Spinal cord (tissue), 10 donors: Measurements from ENCODE around the gene ARID3A. TPM values are rescaled to one million over a fixed set of nuclear protein-coding genes. Genes with fewer than 3 reads are reported as not detected.
A peak's percentile ranks its signal among the peaks of the same experiment; 100 is the strongest.
"Not testable (repeated sequence)": the region's sequence is repeated elsewhere in the genome, so short reads cannot be mapped to it uniquely, and the experiment has no call there.

Experiments used
- DNase-seq, 6 donors: peaks; one replicate each; pipeline versions ENCODE4 v3.0.0 to v3.0.0-alpha.2; 2013 to 2015; ENCODE audit warnings: low spot score in 6 of 6, low read depth in 4 of 6
- H3K27ac ChIP-seq: one replicate; pipeline ENCODE4 v1.5.1; 2013; ENCODE audit warnings: low read depth, low read length, control low read depth
- H3K27me3 ChIP-seq: one replicate; pipeline ENCODE4 v1.6.1; 2013; ENCODE audit warnings: low read length; ENCODE audit not compliant: control insufficient read depth, insufficient read depth
- H3K36me3 ChIP-seq: one replicate; pipeline ENCODE4 v1.6.1; 2013; ENCODE audit warnings: low read length; ENCODE audit not compliant: control insufficient read depth, insufficient read depth
- H3K4me1 ChIP-seq: one replicate; pipeline ENCODE4 v1.6.1; 2013; ENCODE audit warnings: low read length; ENCODE audit not compliant: control insufficient read depth, insufficient read depth
- H3K4me3 ChIP-seq: one replicate; pipeline ENCODE4 v1.5.1; 2013; ENCODE audit warnings: low read depth, low read length, control low read depth
- H3K9me3 ChIP-seq: one replicate; pipeline ENCODE4 v1.6.1; 2013; ENCODE audit warnings: low read length; ENCODE audit not compliant: control insufficient read depth, insufficient read depth
- WGBS: methylation state at CpG from one replicate; pipeline ENCODE4 v1.1.5; 2013; ENCODE audit warnings: missing lambda C conversion rate; ENCODE audit not compliant: insufficient coverage; 5-methylcytosine and 5-hydroxymethylcytosine counted together
- polyA plus RNA-seq, 2 donors: library from polyadenylated mRNA; unstranded; fragments of 120-200 nt; gene quantifications; one replicate each; pipeline ENCODE4 v1.2.1, GENCODE V29; 2013; ENCODE audit not compliant: insufficient read length in 2 of 2
- small RNA-seq: library from RNA; depleted of rRNA; stranded (forward); fragments of <200 nt; gene quantifications from one replicate; pipeline ENCODE3, GENCODE V24; 2014; ENCODE audit warnings: low replicate concordance
- total RNA-seq, 2 donors: library from RNA; depleted of rRNA in 1 of 2; stranded (reverse); fragments of 120-200 nt in 1 of 2; fragments of >200 nt in 1 of 2; gene quantifications; one replicate each; pipeline versions ENCODE4 v1.2.3 to v1.2.4, GENCODE V29; 2013 to 2014
- donor health status: healthy.

The ARID3A gene
- total and polyA plus RNA-seq, 4 donors, result 4.8 to 14.8 (median 8.9) TPM

DNA sequence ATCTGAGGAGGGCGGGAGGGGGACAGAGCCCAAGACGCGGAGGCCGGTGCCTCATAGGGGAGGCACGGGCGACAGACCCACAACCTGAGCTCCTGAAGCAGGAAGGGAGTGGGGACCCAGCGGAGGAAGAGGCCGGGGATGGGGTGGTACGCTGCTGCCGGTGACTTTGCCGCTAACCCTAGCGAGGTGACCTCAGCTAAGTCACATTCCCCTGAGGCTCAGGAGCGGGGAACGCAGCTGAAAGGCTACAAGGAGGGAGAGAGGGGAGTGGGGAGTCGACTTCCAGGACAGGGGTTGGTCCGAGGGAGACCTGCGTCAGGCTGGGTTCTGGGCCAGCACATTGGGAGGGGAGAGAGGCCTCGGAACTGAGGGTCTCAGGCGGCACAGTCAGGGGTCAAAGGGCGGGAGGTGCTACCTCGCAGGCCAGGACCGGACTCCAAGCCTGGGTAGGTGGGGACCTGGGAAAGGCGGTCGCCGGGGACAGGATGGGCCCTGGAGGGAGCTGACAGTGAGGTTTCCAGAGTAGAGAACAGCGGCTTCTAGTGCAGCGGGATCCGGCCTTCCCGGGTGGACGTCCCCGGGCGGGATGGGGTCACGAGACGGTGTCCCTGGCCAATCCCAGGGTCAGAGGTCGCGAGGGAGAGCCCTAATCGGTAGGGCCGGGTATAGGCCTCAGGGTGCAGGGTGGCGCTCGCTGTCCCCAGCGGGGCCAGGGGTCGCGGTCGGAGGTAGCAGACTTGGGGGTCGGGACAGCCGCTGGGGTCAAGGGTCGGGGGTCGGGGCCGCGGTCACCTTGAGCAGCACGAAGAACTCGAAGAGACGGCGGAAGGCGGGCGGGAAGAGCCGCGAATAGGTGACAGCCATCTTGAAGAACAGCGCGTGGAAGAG, 94.4 kb downstream of the ARID3A start:
- Histone ChIP-seq H3K9me3 (no peaks in the 10 kb centered on the region), H3K36me3 (peaks cover 46% of the 10 kb centered on the region), H3K4me3 (peak overlapping the region; percentile 83), H3K27me3 (no peaks in the 10 kb centered on the region), H3K4me1 (peaks cover 57% of the 10 kb centered on the region), H3K27ac (peak overlapping the region; percentile 40)
- no peak for DNase-seq
- WGBS, result 4% methylated on average over 59 of the region's 60 CpGs

DNA sequence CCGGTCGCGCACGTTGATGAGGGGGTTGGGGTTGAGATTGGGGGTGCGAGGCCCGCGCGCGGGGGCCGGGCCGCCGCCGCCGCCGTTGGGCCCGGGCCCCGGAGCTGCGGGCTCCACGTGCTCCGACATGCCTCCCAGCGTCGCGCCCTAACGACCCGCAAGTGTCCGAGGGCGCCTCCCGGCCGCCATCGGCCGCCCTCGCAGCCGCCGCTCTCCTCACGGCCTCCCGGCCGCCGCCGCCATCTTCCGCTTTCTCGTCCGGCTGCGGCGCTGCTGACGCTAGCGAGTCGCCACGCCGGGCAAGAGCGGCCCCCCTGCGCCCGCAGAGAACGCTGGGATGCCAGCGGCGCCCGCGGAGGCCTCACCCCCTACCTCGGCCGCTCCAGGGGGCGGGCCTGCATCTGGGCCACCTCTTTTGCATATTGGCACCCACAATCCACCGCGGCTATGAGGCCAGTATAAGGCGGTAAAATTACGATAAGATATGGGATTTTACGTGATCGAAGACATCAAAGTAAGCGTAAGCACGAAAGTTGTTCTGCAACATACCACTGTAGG, 95.1 kb downstream of the ARID3A start, which contains the start of gene TMEM259:
Gene TMEM259 (minus strand): TSS at position 256 of the 558 bp plus-strand sequence. CDS start 127 bp downstream, at position 129.
- H3K27ac ChIP-seq, result peak within 1 kb of the TSS; percentile 95
- peak; percentile 96 to 99 (median 98) for DNase-seq
- peaks cover 4% of the 10 kb centered on the region for H3K27me3 ChIP-seq
- H3K36me3 ChIP-seq, result peaks cover 39% of the 10 kb centered on the region
- no peaks in the 10 kb centered on the region for H3K9me3 ChIP-seq
- H3K4me3 ChIP-seq, result peak within 1 kb of the TSS; percentile 83
- under 1% methylated on average over 53 of the region's 68 CpGs for WGBS
- peaks cover 53% of the 10 kb centered on the region for H3K4me1 ChIP-seq

DNA sequence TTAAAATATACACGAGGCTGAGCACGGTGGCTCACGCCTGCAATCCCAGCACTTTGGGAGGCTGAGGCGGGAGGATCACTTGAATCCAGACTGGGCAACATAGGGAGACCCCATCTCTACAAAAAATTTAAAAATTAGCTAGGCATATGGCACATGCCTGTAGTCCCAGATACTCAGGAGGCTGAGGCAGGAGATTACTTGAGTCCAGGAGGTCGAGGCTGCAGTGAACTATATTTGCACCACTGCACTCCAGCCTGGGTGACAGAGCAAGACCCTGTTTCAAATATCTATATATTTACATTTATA, 98.0 kb downstream of the ARID3A start:
- H3K9me3 ChIP-seq, DNase-seq, H3K4me3 ChIP-seq, H3K27ac ChIP-seq: not testable (repeated sequence)
- Histone ChIP-seq H3K36me3 (peaks cover 16% of the 10 kb centered on the region), H3K4me1 (peaks cover 53% of the 10 kb centered on the region), H3K27me3 (peaks cover 22% of the 10 kb centered on the region)
- WGBS, result 100% methylated on average over 3 of the region's 5 CpGs

DNA sequence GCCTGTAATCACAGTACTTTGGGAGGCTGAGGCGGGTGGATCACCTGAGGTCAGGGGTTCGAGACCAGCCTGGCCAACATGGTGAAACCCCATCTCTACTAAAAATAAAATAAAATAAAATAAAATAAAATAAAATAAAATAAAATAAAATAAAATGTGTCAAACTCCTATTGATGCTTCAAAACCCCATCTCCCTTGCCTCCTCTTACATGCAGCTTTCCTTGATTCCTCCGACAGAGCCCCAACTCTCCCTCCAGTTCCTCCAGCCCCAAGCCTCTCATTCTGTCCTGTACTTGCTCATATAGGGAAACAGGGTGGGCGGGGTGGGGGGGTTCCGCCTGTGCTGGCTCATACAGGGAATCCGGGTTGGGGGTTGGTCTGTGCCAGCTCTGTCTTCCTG, 99.2 kb downstream of the ARID3A start:
- H3K36me3 ChIP-seq, H3K27ac ChIP-seq, H3K9me3 ChIP-seq, H3K4me3 ChIP-seq, DNase-seq: not testable (repeated sequence)
- H3K4me1 ChIP-seq, result peaks cover 41% of the 10 kb centered on the region
- 83% methylated on average over 1 of the region's 6 CpGs for WGBS
- peaks cover 22% of the 10 kb centered on the region for H3K27me3 ChIP-seq

Small RNA genes lying within 50 kb of the gene (small RNA-seq; reads per million reads assigned to genes)
- gene RNU6-2 (0.32 reads per million, percentile 32 among the genes with 10 or more reads in this experiment), gene RNU6-9 (0.24 reads per million, percentile 16 among the genes with 10 or more reads in this experiment)

Other genes with a start within 250 kb of the ARID3A start
- gene FSTL3, start 249.6 kb upstream of the ARID3A start, total RNA-seq, result 10 to 100 TPM; 11.5 to 32.1 TPM
- gene FSTL3, start 249.6 kb upstream of the ARID3A start, polyA plus RNA-seq, result 10 to 100 TPM; 11.3 to 18.5 TPM
- 1 to 10 TPM in 1 of 2 donors, under 1 TPM in 1; 0.33 to 1.1 TPM for gene PRSS57, start 230.6 kb upstream of the ARID3A start, total RNA-seq
- under 1 TPM in 1 of 2 donors, not detected in 1; 0.15 TPM for gene PRSS57, start 230.6 kb upstream of the ARID3A start, polyA plus RNA-seq
- gene PALM, start 217.1 kb upstream of the ARID3A start, total RNA-seq, result 10 to 100 TPM; 48.8 to 72.4 TPM
- gene PALM, start 217.1 kb upstream of the ARID3A start, polyA plus RNA-seq, result 100 to 1,000 TPM; 237 to 260 TPM
- gene MISP, start 174.9 kb upstream of the ARID3A start, total RNA-seq, result under 1 TPM; 0.40 to 0.66 TPM
- gene MISP, start 174.9 kb upstream of the ARID3A start, polyA plus RNA-seq, result under 1 TPM; 0.41 to 0.42 TPM
- gene PTBP1, start 128.6 kb upstream of the ARID3A start, total RNA-seq, result 10 to 100 TPM; 51.3 to 91.9 TPM
- 100 to 1,000 TPM; 137 to 152 TPM for gene PTBP1, start 128.6 kb upstream of the ARID3A start, polyA plus RNA-seq
- 10 to 100 TPM; 26.1 to 29.3 TPM for gene PLPPR3, start 104.1 kb upstream of the ARID3A start, total RNA-seq
- 100 to 1,000 TPM; 201 to 245 TPM for gene PLPPR3, start 104.1 kb upstream of the ARID3A start, polyA plus RNA-seq
- gene AZU1, start 98.2 kb upstream of the ARID3A start, total RNA-seq, result 10 to 100 TPM in 1 of 2 donors, 1 to 10 TPM in 1; 2.0 to 14.2 TPM
- 1 to 10 TPM; 3.0 to 3.6 TPM for gene AZU1, start 98.2 kb upstream of the ARID3A start, polyA plus RNA-seq
- gene PRTN3, start 85.0 kb upstream of the ARID3A start, total RNA-seq, result 10 to 100 TPM in 1 of 2 donors, 1 to 10 TPM in 1; 3.8 to 37.1 TPM
- gene PRTN3, start 85.0 kb upstream of the ARID3A start, polyA plus RNA-seq, result under 1 TPM; 0.41 to 0.72 TPM
- 10 to 100 TPM in 1 of 2 donors, under 1 TPM in 1; 0.99 to 23.5 TPM for gene ELANE, start 73.7 kb upstream of the ARID3A start, total RNA-seq
- under 1 TPM in 1 of 2 donors, not detected in 1; 0.18 TPM for gene ELANE, start 73.7 kb upstream of the ARID3A start, polyA plus RNA-seq
- 1 to 10 TPM; 4.2 to 6.5 TPM for gene CFD, start 66.4 kb upstream of the ARID3A start, total RNA-seq
- gene CFD, start 66.4 kb upstream of the ARID3A start, polyA plus RNA-seq, result 1 to 10 TPM; 2.8 to 5.1 TPM
- 10 to 100 TPM; 20.3 to 20.4 TPM for gene MED16, start 32.8 kb upstream of the ARID3A start, total RNA-seq
- gene MED16, start 32.8 kb upstream of the ARID3A start, polyA plus RNA-seq, result 10 to 100 TPM; 56.5 to 66.1 TPM
- gene RNU6-9, start 32.6 kb upstream of the ARID3A start, total RNA-seq, result not detected
- not detected for gene RNU6-9, start 32.6 kb upstream of the ARID3A start, polyA plus RNA-seq
- 10 to 100 TPM; 20.9 to 23.6 TPM for gene R3HDM4, start 12.8 kb upstream of the ARID3A start, total RNA-seq
- 10 to 100 TPM; 71.6 to 72.2 TPM for gene R3HDM4, start 12.8 kb upstream of the ARID3A start, polyA plus RNA-seq
- 1 to 10 TPM in 1 of 2 donors, under 1 TPM in 1; 0.50 to 2.1 TPM for gene KISS1R, start 8.7 kb upstream of the ARID3A start, total RNA-seq
- 1 to 10 TPM; 2.3 to 2.7 TPM for gene KISS1R, start 8.7 kb upstream of the ARID3A start, polyA plus RNA-seq
- gene WDR18, start 58.3 kb downstream of the ARID3A start, total RNA-seq, result 10 to 100 TPM; 37.4 to 41.7 TPM
- 10 to 100 TPM; 58.3 to 64.0 TPM for gene WDR18, start 58.3 kb downstream of the ARID3A start, polyA plus RNA-seq
- under 1 TPM; 0.22 to 0.30 TPM for gene GRIN3B, start 74.4 kb downstream of the ARID3A start, total RNA-seq
- 1 to 10 TPM; 1.3 to 1.5 TPM for gene GRIN3B, start 74.4 kb downstream of the ARID3A start, polyA plus RNA-seq
- 10 to 100 TPM; 32.7 to 97.4 TPM for gene TMEM259, start 95.1 kb downstream of the ARID3A start, total RNA-seq
- 100 to 1,000 TPM; 163 to 191 TPM for gene TMEM259, start 95.1 kb downstream of the ARID3A start, polyA plus RNA-seq
- not detected for gene RNU6-2, start 95.5 kb downstream of the ARID3A start, total RNA-seq
- not detected for gene RNU6-2, start 95.5 kb downstream of the ARID3A start, polyA plus RNA-seq
- 10 to 100 TPM; 26.3 to 43.4 TPM for gene CNN2, start 100.6 kb downstream of the ARID3A start, total RNA-seq
- 10 to 100 TPM; 35.7 to 40.3 TPM for gene CNN2, start 100.6 kb downstream of the ARID3A start, polyA plus RNA-seq
- 10 to 100 TPM in 1 of 2 donors, 1 to 10 TPM in 1; 9.4 to 14.5 TPM for gene ABCA7, start 114.1 kb downstream of the ARID3A start, total RNA-seq
- 10 to 100 TPM; 16.8 to 23.7 TPM for gene ABCA7, start 114.1 kb downstream of the ARID3A start, polyA plus RNA-seq
- gene ARHGAP45, start 141.1 kb downstream of the ARID3A start, total RNA-seq, result 1 to 10 TPM; 5.1 to 7.3 TPM
- 10 to 100 TPM; 16.9 to 17.4 TPM for gene ARHGAP45, start 141.1 kb downstream of the ARID3A start, polyA plus RNA-seq
- 10 to 100 TPM; 53.1 to 93.3 TPM for gene POLR2E, start 169.3 kb downstream of the ARID3A start, total RNA-seq
- 100 to 1,000 TPM; 219 to 221 TPM for gene POLR2E, start 169.3 kb downstream of the ARID3A start, polyA plus RNA-seq
- gene GPX4, start 178.0 kb downstream of the ARID3A start, total RNA-seq, result 100 to 1,000 TPM; 123 to 287 TPM
- gene GPX4, start 178.0 kb downstream of the ARID3A start, polyA plus RNA-seq, result 100 to 1,000 TPM; 442 to 452 TPM
- 10 to 100 TPM in 1 of 2 donors, 1 to 10 TPM in 1; 7.2 to 10.5 TPM for gene SBNO2, start 248.2 kb downstream of the ARID3A start, total RNA-seq
- gene SBNO2, start 248.2 kb downstream of the ARID3A start, polyA plus RNA-seq, result 10 to 100 TPM; 12.9 to 17.9 TPM